Testis (tissue), 2 donors: Measurements from ENCODE around the gene TOE1.

Experiments used
- POLR2A ChIP-seq: fragments of 450-650 bp; IDR thresholded peaks from one replicate; pipeline ENCODE4 v1.6.1; 2017; ENCODE audit warnings: antibody characterized with exemption, mild to moderate bottlenecking, moderate library complexity
- TF ChIP-seq, protein P1 (sequence below), 3 experiments: fragments of 450-650 bp in 2 of 3; fragments of 200-600 bp in 1 of 3; sonication (generic) in 1 of 3; IDR thresholded peaks; one replicate each; pipeline ENCODE4 v1.5.1; 2016 to 2019; ENCODE audit warnings: antibody characterized with exemption in 3 of 3, mild to moderate bottlenecking in 2 of 3, moderate library complexity in 1 of 3

DNA sequence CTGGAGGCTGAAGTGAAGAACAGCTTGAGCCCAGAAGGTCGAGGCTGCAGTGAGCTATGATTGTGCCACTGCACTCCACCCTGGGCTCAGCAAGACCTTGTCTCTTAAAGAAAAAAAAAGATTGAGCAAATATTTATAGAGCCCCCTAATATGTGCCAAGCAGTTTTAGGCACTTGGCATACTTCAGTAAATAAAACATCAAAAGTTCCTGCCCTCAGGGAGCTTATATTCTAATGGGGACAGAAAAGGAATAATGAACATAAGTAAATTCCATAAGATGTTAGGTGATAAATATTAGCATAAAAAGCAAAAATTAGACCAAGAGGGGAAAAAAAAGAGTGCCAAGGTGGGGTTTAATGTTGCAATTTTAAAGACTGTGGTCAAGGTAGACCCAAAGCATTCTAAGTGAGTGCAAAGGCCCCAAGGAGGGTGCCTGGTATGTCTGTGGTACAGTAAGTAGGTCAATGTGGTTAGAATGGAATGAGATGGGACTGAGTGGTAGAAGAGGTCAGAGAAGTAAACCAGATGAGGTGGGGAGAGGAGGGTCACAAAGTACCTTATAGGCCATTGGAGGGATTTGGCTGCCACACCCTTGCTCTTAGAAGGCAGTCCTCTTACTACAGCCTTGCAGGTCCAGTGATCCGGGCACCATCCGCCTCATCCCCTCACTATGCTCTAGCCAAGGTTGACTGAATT is 2.2 kb upstream of the TOE1 start:
- TF ChIP-seq, protein P1, sequence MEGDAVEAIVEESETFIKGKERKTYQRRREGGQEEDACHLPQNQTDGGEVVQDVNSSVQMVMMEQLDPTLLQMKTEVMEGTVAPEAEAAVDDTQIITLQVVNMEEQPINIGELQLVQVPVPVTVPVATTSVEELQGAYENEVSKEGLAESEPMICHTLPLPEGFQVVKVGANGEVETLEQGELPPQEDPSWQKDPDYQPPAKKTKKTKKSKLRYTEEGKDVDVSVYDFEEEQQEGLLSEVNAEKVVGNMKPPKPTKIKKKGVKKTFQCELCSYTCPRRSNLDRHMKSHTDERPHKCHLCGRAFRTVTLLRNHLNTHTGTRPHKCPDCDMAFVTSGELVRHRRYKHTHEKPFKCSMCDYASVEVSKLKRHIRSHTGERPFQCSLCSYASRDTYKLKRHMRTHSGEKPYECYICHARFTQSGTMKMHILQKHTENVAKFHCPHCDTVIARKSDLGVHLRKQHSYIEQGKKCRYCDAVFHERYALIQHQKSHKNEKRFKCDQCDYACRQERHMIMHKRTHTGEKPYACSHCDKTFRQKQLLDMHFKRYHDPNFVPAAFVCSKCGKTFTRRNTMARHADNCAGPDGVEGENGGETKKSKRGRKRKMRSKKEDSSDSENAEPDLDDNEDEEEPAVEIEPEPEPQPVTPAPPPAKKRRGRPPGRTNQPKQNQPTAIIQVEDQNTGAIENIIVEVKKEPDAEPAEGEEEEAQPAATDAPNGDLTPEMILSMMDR (IDR thresholded peaks at IDR 0.05), result no peak
- no peak for TF ChIP-seq POLR2A
